ENCODE results near the gene EPHA10.
"Not testable (repeated sequence)": the region's sequence is repeated elsewhere in the genome, so short reads cannot be mapped to it uniquely, and the experiment has no call there.

The EPHA10 gene

DNA sequence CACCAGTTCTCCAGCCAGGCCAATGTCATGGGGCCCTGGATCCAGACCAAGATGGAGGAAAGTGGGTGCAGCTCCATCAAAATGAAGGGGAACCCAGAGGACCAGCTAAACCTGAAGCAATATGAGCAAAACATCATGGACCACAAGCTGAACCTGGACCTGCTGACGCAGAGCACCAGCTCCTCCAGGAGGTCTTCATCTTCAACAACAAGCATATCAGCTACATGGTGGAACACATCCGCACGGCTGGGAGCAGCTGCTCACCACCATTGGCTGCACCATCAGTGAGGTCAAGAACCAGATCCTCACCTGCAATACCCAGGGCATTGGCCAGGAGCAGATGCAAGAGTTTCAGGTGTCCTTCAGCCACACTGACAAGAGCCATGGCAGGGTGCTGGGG, 13.7 kb upstream of the EPHA10 start:
- Histone ChIP-seq H3K36me3 (no peaks in the 10 kb centered on the region), H3K9me3 (ENCODE audit: severe bottlenecking) (no peaks in the 10 kb centered on the region), H3K27ac (no peak overlapping the region), H3K27me3 (ENCODE audit: insufficient read depth, low read depth, severe bottlenecking) (no peaks in the 10 kb centered on the region), H3K4me3 (ENCODE audit: low read depth, low read length) (no peak overlapping the region)
- TF ChIP-seq, protein P1, sequence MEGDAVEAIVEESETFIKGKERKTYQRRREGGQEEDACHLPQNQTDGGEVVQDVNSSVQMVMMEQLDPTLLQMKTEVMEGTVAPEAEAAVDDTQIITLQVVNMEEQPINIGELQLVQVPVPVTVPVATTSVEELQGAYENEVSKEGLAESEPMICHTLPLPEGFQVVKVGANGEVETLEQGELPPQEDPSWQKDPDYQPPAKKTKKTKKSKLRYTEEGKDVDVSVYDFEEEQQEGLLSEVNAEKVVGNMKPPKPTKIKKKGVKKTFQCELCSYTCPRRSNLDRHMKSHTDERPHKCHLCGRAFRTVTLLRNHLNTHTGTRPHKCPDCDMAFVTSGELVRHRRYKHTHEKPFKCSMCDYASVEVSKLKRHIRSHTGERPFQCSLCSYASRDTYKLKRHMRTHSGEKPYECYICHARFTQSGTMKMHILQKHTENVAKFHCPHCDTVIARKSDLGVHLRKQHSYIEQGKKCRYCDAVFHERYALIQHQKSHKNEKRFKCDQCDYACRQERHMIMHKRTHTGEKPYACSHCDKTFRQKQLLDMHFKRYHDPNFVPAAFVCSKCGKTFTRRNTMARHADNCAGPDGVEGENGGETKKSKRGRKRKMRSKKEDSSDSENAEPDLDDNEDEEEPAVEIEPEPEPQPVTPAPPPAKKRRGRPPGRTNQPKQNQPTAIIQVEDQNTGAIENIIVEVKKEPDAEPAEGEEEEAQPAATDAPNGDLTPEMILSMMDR (IDR thresholded peaks at IDR 0.05; ENCODE audit: low read depth, low read length) = no peak
- DNase-seq = no peak

DNA sequence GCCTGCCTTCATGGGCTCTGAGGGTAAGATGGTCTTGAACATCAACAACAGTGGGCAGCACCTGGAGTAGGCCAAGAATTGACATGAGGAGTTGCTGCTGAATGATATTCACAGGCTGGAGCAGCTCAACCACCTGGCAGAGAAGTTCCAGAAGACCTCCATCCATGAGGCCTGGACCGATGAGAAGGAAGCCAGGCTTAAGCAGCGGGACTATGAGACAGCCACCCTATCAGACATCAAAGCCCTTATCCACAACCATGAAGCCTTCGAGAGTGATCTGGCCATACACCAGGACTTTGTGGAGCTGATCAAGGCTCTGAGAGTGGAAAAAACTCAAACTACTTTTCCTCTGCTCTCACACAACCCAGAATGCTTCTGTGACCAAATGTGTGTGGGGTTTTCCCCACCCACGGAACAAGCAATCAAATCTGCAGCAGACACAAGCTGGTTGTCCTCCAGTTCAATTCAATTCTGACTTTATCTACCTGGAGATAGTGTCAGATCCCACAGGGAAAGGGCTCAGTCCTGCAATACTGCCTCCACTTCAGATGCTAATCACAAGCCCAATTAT, 12.1 kb upstream of the EPHA10 start:
- TF ChIP-seq, protein P1 (IDR thresholded peaks at IDR 0.05; ENCODE audit: low read depth, low read length) = no peak
- no peaks in the 10 kb centered on the region for H3K9me3 ChIP-seq (ENCODE audit: severe bottlenecking)
- H3K27me3 ChIP-seq (ENCODE audit: insufficient read depth, low read depth, severe bottlenecking) = no peaks in the 10 kb centered on the region
- no peaks in the 10 kb centered on the region for H3K36me3 ChIP-seq
- H3K27ac ChIP-seq = no peak overlapping the region
- no peak for DNase-seq
- H3K4me3 ChIP-seq (ENCODE audit: low read depth, low read length) = no peak overlapping the region

DNA sequence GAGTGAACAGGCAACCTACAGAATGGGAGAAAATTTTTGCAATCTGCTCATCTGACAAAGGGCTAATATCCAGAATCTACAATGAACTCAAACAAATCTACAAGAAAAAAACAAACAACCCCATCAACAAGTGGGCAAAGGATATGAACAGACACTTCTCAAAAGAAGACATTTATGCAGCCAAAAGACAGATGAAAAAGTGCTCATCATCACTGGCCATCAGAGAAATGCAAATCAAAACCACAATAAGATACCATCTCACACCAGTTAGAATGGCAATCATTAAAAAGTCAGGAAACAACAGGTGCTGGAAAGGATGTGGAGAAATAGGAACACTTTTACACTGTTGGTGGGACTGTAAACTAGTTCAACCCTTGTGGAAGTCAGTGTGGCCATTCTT, 6.5 kb upstream of the EPHA10 start:
- H3K27ac ChIP-seq; H3K36me3 ChIP-seq; H3K9me3 ChIP-seq (ENCODE audit: severe bottlenecking); H3K4me3 ChIP-seq (ENCODE audit: low read depth, low read length); DNase-seq; H3K27me3 ChIP-seq (ENCODE audit: insufficient read depth, low read depth, severe bottlenecking): not testable (repeated sequence)

DNA sequence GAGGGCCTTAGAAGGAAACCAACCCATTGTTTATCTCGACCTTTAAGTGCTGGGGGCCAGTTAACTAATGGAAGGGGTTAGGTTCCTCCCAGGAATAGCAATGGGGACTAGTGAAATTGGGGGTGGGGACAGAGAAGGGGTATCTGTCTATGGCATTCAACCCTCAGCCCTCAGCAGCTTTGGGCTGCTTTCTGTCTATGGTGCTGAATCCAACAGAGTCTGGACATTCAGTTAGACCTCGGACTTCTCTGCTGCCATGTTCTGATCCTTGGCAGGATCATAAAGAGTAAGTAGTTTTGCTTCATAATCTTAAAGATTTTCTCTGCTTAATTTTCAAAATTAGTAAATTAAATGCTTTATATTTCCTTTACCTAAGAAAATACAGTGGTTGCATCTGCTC, 2.6 kb upstream of the EPHA10 start:
- Histone ChIP-seq H3K4me3 (ENCODE audit: low read depth, low read length) (no peak overlapping the region), H3K27me3 (ENCODE audit: insufficient read depth, low read depth, severe bottlenecking) (peaks cover 13% of the 10 kb centered on the region), H3K9me3 (ENCODE audit: severe bottlenecking) (no peaks in the 10 kb centered on the region), H3K36me3 (no peaks in the 10 kb centered on the region), H3K27ac (no peak overlapping the region)
- no peak for DNase-seq
- TF ChIP-seq, protein P1 (IDR thresholded peaks at IDR 0.05; ENCODE audit: low read depth, low read length) = no peak

DNA sequence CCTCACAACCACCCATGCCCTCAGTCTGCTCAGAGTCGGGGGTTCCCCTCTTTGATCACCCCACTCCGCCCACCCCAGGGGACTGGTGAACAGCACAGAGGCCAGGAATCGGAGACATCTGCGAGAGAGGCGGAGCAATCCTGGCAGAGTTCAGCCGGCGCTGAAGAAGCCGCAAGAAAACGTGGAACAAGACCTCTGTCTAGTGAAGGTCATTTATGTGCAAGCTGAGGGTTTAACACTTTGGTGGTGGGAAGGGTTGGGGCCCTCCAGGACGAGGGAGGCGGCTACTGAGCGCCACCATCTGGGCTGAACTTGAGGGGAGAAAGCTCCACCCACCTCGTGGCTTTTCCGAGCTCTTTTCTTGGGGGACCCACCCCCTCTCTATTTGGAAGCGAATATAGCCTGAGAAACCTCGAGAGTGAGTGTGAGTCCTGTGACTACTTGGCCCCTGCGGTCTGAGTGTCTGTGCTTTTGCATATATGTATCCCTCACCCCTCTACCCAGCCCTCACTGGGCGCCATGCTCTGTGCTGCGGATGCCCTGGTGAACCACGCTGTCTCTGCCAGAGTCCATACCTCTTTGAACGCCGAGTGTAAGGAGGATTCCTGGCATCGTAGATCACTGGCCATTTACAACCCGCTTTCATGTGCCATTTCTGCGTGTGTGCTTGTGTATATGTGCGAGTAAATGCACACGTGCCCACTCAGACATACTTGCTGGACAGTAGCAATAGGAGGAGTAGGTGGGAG, 1.2 kb upstream of the EPHA10 start:
- Histone ChIP-seq H3K4me3 (ENCODE audit: low read depth, low read length) (peak overlapping the region; percentile 51), H3K27ac (no peak overlapping the region), H3K27me3 (ENCODE audit: insufficient read depth, low read depth, severe bottlenecking) (peaks cover 13% of the 10 kb centered on the region), H3K36me3 (no peaks in the 10 kb centered on the region), H3K9me3 (ENCODE audit: severe bottlenecking) (no peaks in the 10 kb centered on the region)
- DNase-seq = peak; percentile 77
- TF ChIP-seq, protein P1 (IDR thresholded peaks at IDR 0.05; ENCODE audit: low read depth, low read length) = peak; percentile 76

DNA sequence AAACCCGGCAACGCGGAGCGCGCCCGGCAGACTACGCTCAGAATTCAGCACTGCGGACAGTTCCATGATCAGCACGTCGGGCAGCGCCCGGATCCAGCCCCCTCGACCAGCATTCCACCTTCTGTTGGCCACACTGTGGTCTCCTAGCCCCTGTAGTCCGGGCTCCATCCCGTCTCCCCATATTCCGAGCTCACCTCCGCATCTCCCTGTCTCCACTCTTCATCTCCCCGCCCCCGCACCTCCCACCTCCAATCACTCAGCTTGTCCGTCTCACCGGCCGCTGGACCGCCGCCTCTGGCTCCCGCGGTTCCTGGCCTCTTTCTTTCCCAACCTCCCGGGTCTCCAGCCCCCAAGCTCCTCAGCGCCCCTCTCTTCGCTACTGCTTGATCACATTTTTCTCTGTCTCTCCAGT, 500 bp downstream of the EPHA10 start:
- H3K4me3 ChIP-seq (ENCODE audit: low read depth, low read length) = peak overlapping the region; percentile 51
- TF ChIP-seq, protein P1 (IDR thresholded peaks at IDR 0.05; ENCODE audit: low read depth, low read length) = no peak
- peaks cover 13% of the 10 kb centered on the region for H3K27me3 ChIP-seq (ENCODE audit: insufficient read depth, low read depth, severe bottlenecking)
- no peak overlapping the region for H3K27ac ChIP-seq
- no peaks in the 10 kb centered on the region for H3K36me3 ChIP-seq
- no peaks in the 10 kb centered on the region for H3K9me3 ChIP-seq (ENCODE audit: severe bottlenecking)
- DNase-seq = peak; percentile 48
